ENCODE results near the gene HFE.
"Not testable (repeated sequence)": the region's sequence is repeated elsewhere in the genome, so short reads cannot be mapped to it uniquely, and the experiment has no call there.

Gene HFE

DNA sequence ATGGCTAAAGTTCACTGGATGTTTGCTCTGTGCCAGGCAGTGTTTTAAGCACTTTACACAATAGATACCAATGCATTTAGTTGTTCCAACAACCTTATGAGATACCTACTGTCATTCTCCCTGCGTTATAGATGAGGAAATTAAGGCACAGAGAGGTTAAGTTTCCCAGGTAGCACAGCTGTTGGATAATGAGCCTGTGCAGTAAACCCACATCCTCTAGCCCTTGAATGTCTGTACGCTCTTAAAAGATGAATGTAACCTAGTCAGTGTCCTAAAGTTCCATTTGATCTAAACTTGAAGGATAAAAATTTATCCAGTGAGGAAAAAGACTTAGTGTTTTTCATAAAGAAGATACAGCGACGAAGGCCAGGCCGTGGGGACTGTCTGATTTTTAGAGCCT is 28.0 kb downstream of the HFE start:
- DNase-seq, result no peak

DNA sequence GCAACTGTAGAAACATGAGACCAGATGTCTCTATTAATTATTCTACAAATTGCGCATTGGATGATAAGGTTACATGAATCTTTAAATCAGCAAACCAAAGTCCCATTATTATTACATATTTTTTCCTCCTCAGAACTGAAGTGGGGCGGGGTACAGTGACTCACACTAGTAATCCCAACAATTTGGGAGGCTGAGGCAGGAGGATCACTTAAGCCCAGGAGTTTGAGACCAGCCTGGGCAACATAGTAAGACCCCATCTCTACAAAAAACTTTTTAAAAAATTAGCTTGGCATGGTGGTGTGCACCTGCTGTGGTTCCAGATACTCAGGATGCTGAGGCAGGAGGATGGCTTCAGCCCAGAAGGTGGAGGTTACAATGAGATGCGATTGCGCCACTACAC is 29.0 kb downstream of the HFE start:
- DNase-seq, result no peak

DNA sequence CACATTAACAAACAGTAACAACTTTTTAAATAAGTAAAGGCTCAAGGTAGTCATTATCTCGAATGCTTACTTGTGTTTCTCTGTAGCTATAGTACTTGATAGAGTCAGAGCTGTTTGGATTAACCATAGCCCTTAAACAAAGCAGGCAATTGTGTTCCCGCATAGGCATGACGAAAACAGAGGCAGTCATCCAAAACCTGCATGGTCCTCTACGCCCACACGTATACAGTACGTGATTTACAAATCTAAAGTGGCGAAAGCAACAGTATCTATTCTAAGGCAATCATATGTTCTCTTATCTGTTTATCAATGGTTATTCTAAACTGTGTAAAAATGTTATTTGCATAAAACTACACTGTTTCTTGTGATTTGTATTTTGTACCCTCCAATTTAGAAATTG is 31.8 kb downstream of the HFE start:
- no peak for DNase-seq

DNA sequence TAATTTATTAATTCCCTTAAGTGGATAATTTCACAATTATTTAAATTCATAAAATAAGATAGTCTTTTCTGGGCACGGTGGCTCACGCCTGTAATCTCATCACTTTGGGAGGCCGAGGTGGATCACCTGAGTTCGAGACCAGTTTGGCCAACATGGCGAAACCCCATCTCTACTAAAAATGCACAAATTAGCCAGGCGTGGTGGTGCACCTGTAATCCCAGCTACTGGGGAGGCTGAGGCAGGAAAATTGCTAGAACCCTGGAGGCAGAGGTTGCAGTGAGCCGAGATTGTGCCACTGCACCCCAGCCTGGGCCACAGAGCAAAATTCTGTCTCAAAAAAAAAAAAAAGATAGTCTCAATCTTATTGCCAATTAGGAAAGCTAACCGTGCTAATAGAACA is 32.9 kb downstream of the HFE start:
- DNase-seq, result not testable (repeated sequence)

DNA sequence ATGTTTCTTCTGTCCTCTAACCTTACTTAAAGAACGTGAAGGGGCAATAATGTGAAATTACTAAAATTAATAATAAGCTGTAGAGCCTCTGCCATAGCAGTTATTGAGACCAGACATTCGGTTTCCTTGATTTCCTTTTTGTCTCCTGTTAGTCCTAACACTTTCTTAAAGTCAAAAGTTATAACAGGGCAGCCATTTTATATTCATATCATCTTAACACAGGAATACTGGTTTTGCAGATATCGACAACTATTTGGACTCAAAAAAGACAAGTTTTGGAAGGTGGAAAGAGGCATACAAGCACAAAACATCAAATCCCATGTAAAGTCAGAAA is 33.5 kb downstream of the HFE start:
- DNase-seq, result no peak

DNA sequence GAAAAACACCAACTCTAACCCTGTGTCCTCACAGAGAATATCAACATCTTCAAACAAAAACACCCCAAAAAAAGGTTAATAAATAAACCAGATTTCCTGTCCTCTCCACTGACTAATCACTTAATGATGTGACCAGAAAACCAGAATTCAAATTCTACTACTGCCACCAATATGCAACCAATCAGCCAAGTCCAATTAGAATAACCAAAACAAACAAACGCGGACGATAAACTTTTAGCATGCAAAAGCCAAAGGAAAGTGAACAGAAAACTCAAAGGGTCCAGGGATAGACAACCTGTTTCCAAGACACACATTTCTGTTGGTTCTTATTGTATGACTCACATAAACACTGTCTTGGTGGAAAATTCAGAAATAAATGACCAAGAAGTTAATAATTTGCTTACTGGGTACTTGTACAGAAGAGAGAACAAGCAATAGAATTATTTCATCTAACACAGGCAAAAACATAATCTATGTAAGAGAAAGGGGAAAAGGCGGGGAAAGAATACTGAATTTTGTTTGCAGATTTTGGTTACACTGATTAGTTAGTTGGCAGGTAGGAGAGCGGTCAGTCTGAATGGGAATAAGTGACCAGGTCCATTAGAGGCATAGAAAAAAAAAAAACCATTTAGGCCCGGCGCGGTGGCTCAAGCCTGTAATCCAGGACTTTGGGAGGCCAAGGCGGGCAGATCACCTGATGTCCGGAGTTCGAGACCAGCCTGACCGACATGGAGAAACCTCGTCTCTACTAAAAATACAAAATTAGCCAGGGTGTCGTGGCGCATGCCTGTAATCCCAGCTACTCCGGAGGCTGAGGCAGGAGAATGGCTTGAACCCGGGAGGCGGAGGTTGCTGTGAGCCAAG is 34.1 kb downstream of the HFE start:
- DNase-seq, result no peak

DNA sequence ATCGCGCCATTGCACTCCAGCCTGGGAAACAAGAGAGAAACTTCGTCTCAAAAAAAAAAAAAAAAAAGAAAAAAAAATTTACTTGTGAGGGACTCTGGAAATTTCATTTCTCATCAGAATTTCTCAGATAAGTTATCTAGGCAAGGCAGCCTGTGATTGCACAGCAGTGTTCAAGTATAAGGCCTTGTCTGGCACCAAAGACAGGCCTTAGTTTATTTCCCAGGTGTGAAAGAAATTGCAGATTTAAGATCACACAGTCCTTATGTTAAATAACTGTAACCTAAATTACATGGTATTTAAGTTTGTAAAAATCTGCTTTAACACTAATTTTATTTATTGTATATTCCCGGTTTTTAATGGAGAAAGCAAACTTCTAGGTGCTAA is 34.8 kb downstream of the HFE start:
- no peak for DNase-seq

DNA sequence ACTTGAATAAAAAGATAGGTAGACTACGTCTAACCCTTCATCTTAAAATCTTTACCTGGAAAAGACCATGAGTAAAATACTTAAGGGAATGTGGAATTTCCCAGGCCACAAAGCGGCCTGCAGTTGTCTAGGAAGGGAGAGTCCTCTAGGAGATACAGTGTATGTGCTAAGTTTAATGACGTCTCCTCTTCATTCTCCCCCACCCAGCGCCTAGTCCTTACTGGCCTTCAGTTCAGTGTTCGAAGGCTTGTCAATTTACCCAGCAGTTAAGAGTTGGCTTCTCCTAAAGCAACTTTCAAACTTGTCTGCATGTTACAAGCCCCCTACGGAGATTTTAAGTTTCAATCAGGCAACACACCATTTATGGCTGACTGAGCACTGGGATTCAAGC is 35.2 kb downstream of the HFE start:
- no peak for DNase-seq

DNA sequence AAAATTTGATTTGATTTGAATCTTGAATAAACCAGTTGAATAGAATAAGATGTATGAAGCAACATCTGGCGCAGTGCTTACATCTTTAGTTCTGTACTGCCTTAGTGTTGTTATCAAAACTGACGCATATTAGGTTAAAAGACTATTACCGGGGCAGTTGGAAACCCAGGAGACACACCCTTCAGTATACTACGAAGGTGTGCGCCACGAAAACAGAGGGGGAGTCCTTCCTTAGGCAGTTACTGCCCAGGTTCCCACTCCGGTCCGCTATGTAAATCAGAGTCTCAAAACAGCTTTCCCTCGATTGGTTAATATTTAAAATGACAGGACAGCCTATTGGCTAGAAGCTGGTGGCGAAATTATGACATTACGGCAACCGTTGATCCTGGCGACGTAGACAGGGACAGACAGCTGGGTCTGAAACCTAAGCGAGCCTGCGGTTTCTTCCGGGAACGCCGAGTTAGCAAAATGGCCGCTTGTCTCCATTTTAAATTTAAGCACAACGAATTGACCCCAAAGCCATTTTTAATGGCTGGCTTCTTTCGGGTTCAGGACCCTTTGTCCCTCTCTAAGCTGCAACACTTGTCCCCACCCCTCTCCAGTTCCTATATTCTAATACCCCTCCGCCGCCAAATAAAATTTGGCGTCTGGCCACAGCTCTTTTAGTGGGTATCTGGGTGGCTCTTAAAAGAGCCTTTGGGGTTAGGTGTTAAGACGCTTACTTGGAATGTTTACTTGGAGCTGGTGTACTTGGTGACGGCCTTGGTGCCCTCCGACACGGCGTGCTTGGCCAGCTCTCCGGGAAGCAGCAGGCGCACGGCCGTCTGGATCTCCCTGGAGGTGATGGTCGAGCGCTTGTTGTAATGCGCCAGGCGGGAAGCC is 35.8 kb downstream of the HFE start:
- DNase-seq, result peak; percentile 99

DNA sequence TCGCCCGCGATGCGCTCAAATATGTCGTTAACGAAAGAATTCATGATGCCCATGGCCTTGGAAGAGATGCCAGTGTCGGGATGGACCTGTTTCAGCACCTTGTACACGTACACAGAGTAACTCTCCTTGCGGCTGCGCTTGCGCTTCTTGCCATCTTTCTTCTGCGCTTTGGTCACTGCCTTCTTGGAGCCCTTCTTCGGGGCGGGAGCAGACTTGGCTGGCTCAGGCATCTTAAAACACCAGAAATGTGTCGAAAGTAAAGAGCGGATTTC is 36.4 kb downstream of the HFE start:
- DNase-seq, result no peak

DNA sequence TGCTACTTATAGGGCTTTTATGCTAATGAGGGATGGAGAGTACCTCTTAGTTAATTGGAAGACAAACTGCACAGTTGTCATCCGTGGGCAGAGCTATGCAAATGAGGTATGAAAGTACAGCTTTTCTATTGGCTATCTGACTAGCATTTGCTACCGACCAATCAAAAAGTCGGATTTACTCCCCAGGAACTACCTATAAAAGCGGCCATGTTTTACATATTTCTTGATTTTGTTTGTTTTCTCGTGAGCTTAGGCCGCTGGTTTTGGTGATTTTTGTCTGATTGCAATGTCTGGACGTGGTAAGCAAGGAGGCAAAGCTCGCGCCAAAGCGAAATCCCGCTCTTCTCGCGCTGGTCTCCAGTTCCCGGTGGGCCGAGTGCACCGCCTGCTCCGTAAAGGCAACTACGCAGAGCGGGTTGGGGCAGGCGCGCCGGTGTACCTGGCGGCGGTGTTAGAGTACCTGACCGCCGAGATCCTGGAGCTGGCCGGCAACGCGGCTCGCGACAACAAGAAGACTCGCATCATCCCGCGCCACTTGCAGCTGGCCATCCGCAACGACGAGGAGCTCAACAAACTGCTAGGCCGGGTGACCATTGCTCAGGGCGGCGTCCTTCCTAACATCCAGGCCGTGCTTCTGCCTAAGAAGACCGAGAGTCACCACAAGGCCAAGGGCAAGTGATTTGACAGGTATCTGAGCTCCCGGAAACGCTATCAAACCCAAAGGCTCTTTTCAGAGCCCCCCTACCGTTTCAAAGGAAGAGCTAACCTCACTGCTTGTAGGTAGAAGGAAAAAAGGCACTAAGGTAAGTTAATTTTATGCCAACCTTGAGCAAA is 36.9 kb downstream of the HFE start:
- peak; percentile 98 for DNase-seq

DNA sequence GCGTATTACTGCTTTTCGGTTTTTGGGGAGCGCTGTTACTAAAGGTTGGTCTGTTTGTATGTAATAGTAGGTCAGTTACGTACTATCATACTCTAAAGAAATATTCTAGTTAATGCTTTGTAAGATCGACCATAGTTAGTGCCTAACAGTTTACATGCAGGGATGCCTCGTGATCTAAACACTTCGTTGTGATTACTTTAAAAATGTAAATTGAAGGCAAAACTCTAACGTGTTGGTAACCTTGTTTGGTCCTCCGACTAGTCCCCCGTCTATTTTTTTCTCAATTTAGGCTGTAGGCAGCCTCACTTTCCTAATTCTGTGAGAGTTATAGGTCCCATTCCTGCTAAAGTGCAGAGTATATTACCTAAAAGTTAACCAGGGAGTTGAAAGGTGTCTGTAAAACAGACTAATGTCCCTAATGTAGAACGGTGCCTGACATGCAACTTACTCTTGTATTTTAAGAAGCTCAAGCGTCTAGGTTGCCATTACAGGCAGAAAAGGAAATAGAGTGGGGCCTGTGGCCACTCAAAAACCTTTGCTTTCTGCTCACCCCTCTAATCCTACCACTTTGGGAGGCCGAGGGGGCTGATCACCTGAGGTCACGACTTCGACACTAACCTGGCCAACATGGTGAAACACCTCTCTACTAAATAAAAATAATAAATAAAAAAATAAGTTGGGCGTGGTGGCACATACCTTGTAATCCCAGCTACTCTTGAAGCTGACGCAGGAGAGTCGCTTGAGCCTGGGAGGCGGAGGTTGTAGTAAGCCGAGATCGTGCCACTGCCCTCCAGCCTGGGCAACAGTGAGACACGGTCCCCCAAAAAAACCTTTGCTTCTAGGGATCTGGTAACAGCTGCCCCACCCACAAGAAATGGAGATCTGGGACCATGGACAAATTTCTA is 37.8 kb downstream of the HFE start:
- no peak for DNase-seq

DNA sequence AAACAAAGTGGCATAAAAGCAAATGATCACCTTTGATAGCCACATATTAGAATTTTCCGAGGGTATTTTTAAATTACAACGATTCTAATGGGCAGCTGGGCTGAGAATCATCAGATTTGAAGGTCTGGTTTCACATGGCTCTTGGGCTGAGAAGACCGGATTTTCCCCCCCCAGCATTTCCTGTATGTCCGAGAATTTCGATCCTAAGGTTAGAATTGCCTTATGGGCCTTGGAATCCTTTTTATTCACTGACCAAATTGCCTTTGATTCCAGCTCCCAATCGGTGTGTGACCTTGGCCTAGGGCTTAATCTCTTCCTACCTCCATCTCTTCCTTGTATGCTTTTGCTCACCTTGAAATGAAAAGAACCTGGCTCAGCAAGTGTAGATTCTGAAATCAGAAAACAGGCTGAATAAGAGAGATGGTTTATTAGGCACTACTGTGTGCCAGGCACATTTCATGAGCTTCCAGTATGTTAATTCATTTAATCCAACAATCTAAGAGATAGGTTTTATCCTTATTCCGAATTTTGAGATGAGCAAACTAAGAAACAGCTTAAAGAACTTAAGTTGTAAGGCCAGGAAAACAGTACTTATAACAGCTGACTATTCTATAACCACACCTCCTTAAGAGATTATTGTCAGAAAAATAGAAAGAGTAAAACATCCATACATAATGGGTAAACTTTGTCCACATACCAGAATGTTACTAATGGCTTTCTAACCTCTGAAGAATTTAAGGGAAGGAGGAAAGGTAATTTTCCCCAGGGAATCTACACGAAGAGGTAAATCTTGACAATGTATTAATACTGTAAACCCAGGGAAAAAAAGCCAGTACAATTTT is 39.4 kb downstream of the HFE start:
- DNase-seq, result no peak

DNA sequence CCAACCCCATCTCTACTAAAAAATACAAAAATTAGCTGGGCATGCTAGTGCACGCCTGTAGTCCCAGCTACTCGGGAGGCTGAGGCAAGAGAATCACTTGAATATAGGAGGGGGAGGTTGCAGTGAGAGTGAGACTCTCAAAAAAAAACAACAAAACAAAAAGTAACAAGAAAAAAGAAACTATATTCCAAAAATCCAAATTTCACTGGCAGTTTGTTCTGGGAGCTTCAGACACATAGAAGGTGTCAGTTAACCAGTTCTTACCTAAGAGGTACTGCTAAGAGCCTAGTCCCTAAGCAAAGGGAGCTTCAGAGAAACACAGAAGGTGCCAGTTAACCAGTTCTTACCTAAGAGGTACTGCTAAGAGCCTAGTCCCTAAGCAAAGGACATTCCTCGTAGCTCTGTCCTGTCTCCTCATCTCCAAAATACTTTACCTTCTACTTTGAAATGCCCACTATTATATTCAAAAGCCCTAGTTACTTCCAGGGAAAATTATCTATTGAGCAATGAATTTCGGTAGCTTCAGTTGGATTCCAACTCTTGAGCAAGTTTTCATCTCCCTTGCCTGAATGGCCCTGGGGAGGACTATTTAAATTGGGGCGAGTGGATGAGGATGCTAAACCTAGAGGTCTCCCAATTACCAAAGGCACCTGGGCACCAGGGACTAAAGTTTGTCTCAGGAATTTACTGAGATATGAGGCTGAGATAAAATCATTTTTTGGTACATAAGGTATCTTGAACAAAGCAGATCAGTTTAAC is 41.0 kb downstream of the HFE start:
- no peak for DNase-seq

DNA sequence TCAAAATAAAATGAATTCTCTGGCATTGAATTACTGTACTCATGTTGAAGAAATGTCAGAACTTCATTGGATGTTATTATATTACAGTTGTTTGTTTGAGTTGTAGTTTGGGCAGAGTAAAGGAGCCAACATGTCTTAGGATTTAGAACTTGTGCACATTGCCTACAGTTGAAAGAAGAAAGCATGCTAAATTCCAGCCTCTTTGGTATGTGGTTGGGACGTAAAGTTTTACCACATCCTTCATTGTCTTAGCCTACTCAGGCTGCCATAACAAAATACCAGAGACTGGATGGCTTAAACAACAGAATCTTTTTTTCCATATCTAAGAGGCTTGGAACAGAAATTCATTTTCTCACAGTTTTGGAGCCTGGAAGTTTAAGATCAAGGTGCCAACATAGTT is 42.4 kb downstream of the HFE start:
- DNase-seq, result no peak

DNA sequence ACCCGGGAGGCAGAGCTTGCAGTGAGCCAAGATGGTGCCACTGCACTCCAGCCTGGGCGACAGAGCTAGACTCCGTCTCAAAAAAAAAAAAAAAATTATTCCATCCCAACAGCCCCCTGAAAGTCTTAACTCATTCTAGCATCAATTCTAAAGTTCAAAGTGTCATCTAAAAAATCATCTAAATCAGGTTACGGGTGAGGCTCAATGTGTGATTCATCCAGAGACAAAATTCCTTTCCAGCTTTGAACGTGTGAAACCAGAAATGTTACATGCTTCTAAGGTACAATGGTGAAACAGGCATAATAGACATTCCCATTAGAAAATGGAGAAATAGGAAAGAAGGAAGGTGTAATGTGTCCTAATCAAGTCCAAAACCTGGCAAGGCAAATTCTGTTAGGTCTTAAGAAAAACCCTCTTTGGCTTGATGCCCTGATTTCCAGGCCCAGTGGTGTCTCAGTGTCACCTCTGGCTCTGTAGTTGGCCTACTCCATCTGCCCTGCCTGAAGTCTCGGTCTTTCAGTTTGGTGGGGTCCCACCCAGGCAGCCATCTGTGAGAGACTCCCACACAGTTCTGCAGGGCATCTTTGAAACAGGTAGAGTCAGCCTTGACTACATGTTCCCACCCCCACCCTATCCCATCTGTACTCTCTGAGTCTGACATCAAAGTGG is 43.5 kb downstream of the HFE start:
- no peak for DNase-seq

DNA sequence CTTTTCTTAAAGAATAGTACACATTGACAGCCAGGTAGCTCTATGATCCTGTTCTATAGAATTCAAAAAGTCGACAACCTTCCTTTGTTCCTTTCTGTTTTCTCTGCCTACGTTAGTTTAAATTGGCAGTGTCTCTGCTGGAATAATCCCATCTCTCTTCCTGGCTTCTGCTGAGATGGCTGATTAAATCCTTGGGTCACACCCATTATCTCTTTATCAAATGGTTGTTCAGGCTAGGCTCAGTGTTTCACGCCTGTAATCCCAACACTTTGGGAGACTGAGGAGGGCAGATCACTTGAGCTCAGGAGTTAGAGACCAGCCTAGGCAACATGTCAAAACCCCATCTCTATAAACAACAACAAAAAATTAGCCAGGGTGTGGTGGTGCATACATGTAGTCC is 44.4 kb downstream of the HFE start:
- DNase-seq, result no peak

DNA sequence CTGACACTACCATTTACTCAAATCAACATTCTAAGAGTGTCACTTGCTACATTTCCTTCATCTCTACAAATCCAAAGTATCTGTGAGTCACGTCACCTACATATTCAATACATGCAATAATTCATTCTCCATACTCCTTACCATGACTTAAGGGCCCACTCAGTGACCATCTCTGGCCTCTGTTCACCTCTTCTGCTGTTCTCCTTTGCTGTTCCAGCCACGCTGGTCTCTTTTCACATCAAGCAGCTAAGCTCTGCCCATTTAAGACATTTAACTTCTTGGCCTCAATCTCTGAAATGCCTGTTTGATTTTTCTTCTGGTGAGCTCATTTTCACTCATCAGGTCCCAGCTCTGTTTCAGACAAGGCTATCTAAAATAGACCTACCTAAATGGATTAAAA is 46.5 kb downstream of the HFE start:
- DNase-seq, result no peak

DNA sequence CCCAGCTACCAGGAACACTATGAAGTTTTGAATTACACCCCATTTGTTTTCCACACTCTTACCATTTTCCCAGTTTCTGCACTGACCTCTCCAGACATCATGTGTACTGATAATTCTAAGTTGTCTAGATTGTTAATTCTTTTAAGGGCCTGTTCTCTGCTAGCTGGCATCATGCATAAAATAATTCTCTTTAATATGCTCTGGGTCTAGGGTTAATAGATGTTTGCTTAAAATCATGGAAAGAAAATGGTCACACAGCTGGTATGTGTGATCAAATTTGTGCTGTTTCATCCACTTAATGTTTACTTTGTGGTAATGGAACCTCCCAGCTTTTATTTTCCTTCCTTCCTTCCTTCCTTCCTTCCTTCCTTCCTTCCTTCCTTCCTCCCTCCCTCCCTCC is 49.1 kb downstream of the HFE start:
- DNase-seq, result no peak

DNA sequence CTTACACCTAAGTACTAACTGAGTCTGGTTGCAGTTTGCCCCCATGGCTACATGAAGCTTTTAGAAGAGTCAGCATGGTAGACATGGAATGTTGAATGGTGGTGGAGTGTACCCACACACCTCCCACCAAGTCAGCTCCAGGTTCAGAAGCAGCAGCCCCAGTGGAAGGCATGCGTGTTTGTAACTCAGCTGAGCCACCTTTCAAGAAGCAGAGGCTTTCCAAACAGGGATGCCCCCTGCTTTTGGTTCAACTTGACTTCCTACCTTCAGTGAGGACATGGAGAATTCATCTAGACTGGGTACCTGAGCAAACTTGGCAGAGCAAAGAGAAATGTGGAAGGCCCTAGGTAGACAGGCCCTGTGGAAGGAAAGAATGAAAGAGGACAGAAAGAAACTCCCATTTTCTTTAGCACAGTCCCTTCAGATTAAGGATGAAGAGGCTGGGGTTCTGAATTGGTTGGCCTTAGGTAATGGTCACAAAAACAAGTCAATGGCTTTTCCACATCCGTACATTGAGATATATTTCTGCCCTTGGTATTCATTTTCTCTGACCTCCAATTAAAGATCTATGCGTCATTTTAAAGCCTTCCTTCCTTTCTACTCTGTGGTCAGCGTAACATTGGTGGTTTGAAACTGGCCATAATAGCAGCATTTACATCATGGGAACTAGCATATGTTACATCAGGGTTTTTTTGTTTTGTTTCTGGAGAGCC is 53.2 kb downstream of the HFE start:
- no peak for DNase-seq

Measured in GF-D8 (cell line).